Epidermal melanocyte (primary cell): ENCODE measurements around the gene TRAPPC3L.
"Not testable (repeated sequence)": the region's sequence is repeated elsewhere in the genome, so short reads cannot be mapped to it uniquely, and the experiment has no call there.

Source experiments
- DNase-seq: peaks from one replicate; pipeline ENCODE4 v3.0.0; 2011; ENCODE audit warnings: low spot score; ENCODE audit not compliant: insufficient read length

TRAPPC3L gene

GRCh38 chr6:116514111-116514510 lies 31.4 kb downstream of the TRAPPC3L start:
- no peak for DNase-seq

GRCh38 chr6:116513224-116513875 lies 32.1 kb downstream of the TRAPPC3L start:
- DNase-seq: no peak

- DNase-seq: no peak
Measured at GRCh38 chr6:116512734-116513133, 32.8 kb downstream of the TRAPPC3L start.

GRCh38 chr6:116512111-116512559 lies 33.3 kb downstream of the TRAPPC3L start:
- DNase-seq: no peak

- DNase-seq: peak; percentile 29
Measured at GRCh38 chr6:116511424-116512110, 33.9 kb downstream of the TRAPPC3L start, which contains the start of gene CALHM5. CALHM5 (plus strand) TSS chr6:116511639; CDS start chr6:116511697, 58 bp downstream.

- DNase-seq: no peak
Measured at GRCh38 chr6:116508527-116508926, 37.0 kb downstream of the TRAPPC3L start.

- no peak for DNase-seq
Measured at GRCh38 chr6:116507324-116507723, 38.2 kb downstream of the TRAPPC3L start.

GRCh38 chr6:116500969-116501433 lies 44.5 kb downstream of the TRAPPC3L start:
- no peak for DNase-seq

GRCh38 chr6:116497113-116497676 lies 48.3 kb downstream of the TRAPPC3L start:
- DNase-seq: no peak

GRCh38 chr6:116495161-116495560 lies 50.3 kb downstream of the TRAPPC3L start:
- not testable (repeated sequence) for DNase-seq

GRCh38 chr6:116492331-116493067 lies 53.0 kb downstream of the TRAPPC3L start:
- no peak for DNase-seq

- DNase-seq: no peak
Measured at GRCh38 chr6:116491610-116492330, 53.7 kb downstream of the TRAPPC3L start.

- no peak for DNase-seq
Measured at GRCh38 chr6:116485559-116486184, 59.8 kb downstream of the TRAPPC3L start.

GRCh38 chr6:116483616-116484015 lies 61.9 kb downstream of the TRAPPC3L start:
- no peak for DNase-seq

GRCh38 chr6:116482780-116483179 lies 62.7 kb downstream of the TRAPPC3L start:
- no peak for DNase-seq

- DNase-seq: no peak
Measured at GRCh38 chr6:116476002-116476678, 69.3 kb downstream of the TRAPPC3L start.

- no peak for DNase-seq
Measured at GRCh38 chr6:116475141-116475540, 70.3 kb downstream of the TRAPPC3L start.

GRCh38 chr6:116472706-116473105 lies 72.8 kb downstream of the TRAPPC3L start:
- DNase-seq: no peak

- no peak for DNase-seq
Measured at GRCh38 chr6:116471531-116471930, 74.0 kb downstream of the TRAPPC3L start.

- no peak for DNase-seq
Measured at GRCh38 chr6:116468293-116468692, 77.2 kb downstream of the TRAPPC3L start.
